CD4-positive, alpha-beta T cell treated with Interleukin-17A for 4 hours (primary cell): ENCODE measurements around the gene NDRG3.
"Not testable (repeated sequence)": the region's sequence is repeated elsewhere in the genome, so short reads cannot be mapped to it uniquely, and the experiment has no call there.

Experiments
- DNase-seq: peaks from one replicate; pipeline ENCODE4 v3.0.0-alpha.2; 2020; ENCODE audit warnings: mixed read lengths

The NDRG3 gene

DNA sequence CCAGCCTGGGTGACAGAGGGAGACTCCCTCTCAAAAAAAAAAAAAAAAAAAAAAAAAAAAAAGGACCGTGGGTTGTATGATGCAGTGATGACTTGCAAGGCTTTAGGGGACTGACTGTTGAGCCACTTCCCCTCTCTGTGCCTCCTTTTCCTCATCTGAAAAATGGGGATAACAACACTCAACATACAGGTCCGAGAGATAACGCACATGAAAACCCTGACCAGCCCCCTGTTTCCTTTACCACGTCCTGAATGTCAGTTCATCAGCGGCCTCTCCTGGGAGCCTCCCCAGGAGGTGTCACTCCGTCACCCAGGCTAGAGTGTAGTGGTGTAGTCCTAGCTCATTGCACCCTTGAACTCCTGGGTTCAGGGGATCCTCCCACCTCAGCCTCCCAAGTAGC is 103.8 kb downstream of the NDRG3 start:
- DNase-seq: no peak

DNA sequence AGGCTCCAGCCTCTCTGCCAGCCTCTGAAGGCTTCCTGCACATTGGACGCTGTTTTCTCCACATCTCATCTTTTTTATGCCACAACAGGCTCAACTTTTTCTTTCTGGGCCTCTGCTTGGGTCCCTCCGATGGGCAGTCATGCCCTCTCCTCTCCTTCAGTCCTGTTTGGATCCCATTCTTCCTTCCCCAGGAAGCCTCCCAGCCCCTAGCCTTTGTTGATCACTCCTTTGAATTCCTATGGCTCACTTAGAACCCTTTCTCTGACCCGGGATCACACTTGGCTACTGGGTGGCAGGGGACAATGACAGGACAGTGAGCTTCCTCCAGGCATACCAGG is 104.4 kb downstream of the NDRG3 start:
- DNase-seq: no peak

DNA sequence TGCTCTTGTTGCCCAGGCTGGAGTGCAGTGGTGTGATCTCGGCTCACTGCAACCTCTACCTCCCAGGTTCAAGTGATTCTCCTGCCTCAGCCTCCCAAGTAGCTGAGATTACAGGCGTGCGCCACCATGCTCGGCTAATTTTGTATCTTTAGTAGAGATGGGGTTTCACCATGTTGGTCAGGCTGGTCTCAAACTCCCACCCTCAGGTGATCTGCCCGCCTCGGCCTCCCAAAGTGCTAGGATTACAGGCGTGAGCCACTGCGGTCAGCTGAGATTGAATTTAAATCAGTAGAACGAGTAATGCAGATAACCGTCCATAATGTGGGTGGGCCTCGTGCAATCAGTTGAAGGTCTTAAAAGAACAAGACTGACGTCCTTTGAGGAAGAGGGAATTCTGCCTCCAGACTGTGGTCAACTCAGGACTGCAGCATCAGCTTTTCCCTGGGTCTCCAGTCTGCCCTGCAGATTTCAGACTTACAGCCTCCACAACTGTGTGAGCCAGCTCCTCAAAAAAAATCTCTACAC is 107.0 kb downstream of the NDRG3 start:
- DNase-seq: not testable (repeated sequence)

DNA sequence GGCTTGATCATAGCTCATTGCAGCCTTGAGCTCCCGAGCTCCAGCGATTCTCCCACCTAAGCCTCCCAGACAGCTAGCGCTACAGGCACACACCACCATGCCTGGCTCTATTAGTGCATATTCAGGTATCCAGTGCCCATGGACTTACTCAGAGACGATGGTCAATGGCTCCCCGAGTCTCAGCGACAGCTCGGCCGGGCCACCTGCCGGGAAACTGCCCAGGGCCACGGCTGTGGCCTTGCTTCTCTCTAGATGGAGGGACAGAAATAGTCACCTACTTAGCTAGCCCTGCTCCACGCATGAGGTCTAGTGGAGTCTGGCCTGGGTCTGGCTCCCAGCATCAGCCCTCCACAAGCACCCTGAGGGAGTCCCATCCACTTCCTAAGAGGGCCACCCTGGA is 111.5 kb downstream of the NDRG3 start:
- no peak for DNase-seq

DNA sequence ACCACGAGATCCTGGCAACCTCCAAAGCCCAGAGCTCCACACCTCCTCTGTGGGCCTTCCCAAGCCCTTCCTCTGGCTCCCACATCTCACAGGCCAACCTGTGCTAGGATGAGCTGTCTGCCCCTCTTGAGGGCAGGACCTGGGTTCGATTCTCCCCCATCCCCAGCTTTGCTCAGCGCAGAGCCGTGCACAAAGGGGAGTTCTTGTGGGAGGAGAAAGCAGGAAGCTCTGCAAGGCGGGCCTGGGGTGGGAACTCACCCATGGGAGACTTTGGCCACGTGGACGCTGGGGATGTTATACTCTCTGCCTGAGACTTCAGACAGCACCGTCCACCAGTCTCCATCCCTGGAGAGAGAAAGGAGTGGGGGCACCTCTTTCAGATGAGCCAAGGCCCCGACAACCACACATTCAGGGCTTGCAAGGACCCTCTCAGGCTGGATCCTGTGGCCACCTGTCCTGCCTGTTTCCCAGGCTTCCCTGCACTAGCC is 112.6 kb downstream of the NDRG3 start:
- DNase-seq: no peak

DNA sequence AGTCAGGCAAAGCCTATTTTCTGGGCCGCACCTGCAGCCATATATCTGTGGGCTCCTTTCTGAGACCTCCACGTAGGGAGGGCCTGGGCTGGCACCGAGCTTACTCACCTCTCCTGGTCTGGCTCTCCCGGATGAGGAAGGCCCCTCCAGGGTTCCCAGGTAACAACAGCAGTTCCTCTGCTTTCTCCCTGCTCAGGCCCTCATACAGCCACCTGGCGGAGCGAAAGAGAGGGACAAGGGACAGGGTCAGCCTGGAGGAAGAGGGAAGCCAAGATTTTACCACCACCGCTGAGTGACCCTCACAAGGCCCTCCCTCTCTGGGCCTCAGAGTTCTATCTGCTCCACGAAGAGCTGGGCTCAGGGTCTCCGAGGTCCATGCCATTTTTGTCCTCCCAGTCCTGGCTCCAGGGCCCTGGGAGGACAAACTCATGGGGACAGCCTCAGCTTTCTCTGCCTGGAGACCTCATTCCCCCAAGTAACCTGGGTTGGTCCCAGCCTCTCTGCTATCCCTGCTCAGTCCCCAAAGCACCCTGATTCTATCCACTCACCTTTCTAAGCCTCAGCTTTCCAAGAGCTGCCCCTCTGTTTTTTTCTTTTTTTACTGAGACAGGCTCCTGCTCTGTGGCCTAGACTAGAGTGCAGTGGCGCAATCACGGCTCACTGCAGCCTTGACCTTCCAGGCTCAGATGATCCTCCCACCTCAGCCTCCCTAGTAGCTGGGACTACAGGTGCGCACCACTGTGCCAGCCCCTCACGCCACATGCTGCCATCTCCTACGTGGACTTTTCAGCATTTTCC is 113.2 kb downstream of the NDRG3 start:
- DNase-seq: no peak

DNA sequence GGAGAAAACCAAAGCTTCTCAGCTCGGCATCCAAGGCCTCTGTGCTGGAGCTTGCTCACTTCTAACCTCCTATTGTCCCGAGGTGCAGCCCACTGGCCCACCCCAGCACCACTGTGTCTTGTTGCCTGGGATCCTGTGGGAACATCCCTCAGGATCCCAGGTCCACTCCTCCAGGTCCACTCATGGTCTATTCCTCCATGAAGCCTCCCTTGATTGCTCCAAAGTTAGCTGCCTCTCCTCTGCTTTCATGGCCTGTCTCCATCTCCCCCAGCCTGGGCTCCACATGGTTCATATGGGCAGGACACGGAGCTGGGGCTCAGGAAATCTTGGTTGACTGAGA is 113.8 kb downstream of the NDRG3 start:
- DNase-seq: no peak

DNA sequence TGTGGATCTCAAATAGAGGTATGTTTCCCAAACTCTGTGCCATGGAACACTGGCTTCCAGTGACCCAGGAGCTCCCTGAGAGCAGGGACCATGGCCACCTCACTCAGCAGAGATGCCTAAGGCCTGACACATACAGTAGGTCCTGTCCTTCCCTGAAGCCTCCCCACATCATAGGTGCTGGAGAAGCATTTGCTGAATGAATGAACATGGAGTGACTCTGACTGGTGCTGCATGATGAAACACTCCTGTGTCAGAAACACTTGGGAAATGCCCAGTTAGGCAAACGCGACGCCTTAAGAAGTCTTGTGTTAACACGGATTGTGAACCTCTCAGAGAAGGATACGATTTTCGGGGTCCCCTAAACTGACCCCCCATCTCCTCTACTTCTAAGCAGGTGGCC is 114.2 kb downstream of the NDRG3 start:
- DNase-seq: no peak

DNA sequence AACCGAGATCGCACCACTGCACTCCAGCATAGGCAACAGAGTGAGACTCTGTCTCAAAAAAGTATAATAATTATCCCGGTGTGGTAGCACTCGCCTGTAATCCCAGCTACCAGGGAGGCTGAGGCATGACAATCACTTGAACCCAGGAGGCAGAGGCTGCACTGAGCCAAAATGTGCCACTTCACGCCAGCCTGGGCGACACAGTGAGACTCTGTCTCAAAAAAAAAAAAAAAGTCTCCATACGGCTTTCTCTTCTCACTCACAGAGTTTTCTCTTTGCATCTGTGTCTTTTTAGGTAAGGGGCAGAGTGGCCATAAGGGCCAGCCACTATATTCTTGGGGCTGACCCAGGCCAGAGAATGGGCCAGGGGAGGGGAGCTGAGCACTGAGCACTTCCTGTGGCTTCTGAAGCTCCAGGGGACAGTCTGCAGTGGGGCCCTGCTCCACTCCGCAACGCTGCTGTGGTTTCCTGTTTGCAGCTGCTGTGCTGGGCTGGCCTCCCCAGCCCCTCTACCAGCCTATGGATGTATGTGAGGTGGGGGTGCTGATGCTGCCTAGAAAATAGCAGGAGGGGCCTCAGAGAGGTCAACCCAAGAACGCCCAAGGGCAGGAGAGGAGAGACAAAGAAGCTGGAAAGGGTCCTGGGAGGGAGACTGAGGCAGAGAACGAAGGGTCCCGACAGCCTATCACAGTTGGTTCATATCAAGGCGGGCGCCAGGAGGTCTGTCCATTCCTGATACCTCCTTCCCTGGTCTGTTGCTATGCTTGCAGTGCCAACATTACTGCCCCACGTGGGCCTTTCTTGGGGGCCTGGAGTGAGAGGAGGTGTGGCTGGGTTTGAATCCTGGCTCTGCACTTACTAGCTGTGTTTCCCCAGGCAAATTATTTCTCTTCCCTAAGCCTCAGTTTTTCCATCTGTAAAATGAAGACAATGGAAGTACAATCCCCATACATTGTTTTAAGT is 115.9 kb downstream of the NDRG3 start:
- peak; percentile 70 for DNase-seq

DNA sequence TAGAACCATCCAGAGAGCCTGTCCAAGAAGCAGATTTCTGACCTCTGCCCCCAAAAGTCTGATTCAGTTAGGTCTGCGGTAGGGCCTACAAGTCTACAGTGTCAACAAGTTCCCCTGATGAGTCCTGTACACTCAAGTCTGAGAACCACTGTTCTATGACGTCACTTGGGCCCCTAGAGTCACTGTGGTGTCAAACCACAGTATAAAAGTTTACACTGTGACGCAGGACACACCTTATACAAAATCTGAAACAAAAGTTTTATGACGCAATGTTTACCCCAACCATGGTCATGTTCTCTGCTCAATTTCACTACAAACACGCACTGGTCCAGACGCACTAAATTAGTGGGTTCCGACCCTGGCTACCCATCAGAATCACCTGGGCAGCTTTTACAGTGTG is 117.8 kb downstream of the NDRG3 start:
- no peak for DNase-seq

DNA sequence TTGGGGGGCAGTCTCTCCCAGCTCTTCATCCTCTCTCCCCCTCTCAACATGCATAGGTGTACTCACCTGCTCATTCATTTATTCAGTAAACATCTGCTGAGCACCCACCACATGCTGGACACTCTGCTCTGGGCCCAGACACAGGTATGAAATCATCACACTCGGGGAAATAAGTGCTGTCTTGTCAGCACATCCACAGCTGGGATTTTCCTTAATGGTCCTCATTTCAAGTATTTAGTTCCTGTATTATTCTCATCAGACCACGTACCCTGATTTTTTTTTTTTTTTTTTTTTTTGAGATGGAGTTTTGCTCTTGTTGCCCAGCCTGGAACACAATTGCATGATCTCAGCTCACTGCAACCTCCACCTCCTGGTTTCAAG is 121.0 kb downstream of the NDRG3 start:
- DNase-seq: no peak

DNA sequence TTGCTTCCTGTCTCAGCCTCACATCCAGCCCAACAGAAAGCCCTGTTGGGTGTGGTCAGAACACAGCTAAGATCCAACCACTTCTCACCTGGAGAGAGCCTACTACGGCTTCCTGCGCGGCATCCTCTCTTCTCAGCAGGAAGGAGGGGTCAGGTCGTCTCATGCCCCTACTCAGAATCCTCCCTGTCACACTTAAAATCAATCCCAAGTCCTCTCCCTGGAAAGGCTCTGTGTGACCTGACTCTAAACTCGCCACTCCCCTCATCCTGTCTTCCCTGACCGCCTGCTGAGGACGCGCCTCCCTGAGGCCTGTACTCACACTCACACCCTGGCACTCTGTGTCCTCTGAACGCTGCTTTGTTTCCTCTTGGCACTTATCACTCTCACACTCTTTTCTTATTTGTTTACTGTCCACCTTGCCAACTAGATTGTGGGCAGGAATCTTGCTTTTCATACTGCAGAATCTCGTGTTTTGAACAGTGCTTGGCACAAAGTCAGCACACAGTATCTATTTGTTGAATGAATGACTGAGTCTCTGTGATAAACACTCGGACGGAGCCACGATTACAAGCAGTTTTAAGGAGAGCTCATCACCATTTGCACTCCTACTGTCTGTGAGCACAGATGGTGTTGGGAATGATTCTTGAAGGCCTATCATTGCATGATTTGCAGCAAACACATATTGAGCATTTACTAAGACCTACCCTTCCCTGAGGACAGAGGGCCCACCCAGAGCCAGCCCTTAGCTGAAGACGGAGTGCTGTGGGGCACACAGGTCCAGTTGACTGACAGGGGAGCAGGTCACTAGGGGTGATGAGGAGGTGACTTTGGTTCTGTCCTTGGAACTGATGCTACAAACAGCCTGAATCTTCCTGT is 121.6 kb downstream of the NDRG3 start:
- no peak for DNase-seq

DNA sequence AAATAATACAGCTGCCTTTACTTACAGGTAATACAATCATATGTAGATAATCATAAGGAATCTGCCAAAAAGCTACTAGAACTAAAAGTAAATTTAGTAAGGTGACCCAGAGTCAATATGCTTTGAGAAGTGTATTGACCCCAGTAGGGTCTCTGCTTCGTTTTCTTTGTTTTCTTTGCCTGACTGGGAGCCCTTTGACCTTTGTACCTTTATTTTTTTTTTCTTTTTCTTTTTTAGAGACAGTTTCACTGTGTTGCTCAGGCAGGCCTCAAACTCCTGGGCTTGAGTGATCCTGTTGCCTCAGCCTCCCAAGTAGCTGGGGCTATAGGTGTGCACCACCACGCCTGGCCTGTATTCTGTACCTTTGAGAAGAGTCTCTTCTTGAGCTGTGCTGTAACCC is 122.4 kb downstream of the NDRG3 start:
- no peak for DNase-seq

DNA sequence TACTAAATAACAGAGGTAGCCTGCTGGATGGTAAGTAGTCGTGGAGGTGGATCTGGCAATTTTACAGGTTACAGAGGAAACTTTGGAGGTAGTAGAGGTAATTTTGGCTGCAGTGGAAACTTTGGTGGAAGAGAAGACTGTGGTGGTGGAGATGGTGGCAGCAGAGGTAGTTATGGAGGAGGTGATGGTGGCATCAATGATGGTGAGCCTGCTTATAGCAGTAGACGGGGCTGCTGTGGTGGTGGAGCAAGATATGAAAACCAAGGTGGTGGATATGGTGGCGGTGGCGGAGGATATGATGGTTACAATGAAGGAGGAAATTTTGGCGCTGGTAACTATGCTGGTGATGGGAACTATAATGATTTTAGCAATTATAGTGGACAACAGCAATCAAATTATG is 125.0 kb downstream of the NDRG3 start:
- no peak for DNase-seq

DNA sequence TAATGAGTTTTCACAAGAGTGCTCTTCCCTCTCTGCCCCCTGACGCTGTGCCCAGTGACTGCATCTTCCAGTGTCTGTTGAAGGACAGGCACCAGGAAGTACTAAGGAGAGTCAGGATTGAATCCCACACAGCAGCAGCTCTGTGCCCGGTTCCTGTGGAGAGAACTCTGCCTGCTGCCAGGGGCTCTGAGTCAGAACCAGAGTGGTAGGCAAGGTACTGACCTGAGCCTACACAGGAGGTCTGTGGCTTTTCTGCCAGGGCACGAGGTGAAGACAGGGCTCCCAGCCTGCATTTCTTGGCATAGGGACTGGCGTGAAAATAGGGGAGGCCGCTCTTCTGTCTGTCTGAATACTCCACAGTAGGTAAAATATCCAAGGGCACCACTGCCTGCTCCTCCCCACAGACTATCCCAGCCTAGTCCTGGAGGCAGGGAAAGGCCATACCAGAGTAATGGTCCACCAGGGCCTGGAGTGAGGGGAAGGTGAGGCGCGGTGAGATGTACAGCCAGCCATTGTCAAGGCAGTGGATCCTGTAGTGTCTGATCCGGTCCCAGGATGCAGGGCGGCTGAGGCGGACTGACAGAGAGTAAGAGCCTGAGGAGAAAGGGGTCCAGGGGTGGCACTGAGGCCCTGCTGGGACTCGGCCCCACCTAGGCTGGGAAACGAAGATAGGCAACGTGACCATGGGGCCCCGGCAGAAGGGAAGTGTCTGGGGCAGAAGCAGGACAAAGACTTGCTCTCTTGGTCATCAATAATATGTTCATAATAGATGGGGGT is 130.9 kb downstream of the NDRG3 start:
- no peak for DNase-seq

DNA sequence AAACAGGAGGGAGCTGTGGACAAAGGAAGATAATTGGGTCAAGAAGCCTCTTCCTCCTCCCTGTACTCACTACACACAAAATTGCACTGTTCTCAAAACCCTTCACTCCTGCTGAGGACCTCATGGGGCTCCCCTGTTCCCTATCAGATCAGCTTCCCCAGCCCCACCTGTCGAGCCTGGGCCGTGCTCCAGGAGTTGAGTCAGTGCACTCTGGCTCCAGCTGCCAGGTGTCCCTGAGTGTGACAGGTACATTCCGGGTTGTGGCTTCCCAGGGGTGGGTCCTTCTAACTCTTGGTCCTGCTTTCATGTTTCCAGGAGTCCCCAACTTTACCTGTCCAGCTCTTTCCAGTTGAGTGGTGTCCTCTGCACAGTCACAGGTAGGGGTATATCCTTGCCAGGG is 131.9 kb downstream of the NDRG3 start:
- DNase-seq: no peak

DNA sequence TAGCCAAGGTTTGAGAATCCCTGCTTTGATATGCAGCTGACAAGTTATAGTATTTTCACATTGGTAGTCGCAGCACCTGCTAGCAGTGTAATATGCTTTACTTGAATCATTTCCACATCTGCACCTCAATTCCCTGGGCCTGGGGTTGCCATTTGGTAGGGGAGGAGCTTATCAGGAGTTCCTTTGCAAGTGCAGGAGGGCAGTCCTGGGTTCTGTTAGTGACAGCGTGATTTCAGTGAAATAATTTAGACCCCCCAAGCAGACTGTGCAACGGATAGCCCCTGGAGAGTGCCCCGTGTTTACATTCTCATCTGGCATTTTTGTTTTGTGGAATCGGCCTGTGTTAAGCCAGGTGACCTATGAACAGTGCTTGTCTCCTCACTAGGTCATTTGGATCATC is 134.3 kb downstream of the NDRG3 start:
- DNase-seq: no peak

DNA sequence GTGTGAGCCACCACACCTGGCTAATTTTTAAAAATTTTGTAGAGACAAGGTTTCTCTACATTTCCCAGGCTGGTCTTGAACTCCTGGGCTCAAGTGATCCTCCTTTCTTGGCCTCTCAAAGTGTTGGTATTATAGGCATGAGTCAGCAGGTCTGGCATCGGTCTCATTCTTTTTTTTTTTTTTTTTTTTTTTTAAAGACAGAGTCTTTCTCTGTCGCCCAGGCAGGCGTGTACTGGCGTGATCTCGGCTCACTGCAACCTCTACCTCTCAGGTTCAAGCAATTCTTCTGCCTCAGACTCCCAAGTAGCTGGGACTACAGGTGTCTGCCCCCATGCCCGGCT is 137.5 kb downstream of the NDRG3 start:
- DNase-seq: not testable (repeated sequence)

DNA sequence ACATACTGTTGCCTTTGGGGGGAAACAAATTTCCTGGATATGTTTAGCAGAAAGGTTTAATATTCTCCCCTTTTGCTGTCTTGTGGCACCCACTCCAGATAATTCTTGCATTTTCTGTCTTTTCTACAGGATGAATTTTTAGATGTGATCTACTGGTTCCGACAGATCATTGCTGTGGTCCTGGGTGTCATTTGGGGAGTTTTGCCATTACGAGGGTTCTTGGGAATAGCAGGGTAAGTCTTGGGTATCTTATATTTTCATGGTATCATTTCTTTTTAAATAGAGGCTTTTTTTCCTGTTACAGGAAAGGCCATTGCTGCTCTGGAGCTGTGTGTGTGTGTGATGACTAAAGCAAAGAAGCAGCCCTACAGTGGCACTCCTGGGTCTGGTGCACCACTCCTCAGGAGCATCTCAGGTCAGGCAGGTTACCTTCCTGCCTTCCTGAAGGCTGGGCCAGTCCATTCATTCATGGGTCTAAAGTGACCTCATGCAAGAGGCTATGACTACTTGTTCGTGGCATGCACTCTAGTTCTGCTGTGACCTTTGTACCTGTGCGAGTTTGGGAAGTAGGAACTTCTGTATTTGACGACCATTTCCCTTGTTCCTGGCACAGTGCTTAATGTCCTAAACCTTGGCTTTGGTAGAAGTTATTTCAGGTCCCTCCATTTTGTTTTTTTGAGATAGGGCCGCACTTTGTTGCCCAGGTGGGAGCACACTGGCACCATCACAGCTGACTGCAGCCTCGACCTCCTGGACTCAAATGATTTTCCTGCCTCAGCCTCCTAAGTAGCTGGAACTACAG is 138.1 kb downstream of the NDRG3 start:
- no peak for DNase-seq

DNA sequence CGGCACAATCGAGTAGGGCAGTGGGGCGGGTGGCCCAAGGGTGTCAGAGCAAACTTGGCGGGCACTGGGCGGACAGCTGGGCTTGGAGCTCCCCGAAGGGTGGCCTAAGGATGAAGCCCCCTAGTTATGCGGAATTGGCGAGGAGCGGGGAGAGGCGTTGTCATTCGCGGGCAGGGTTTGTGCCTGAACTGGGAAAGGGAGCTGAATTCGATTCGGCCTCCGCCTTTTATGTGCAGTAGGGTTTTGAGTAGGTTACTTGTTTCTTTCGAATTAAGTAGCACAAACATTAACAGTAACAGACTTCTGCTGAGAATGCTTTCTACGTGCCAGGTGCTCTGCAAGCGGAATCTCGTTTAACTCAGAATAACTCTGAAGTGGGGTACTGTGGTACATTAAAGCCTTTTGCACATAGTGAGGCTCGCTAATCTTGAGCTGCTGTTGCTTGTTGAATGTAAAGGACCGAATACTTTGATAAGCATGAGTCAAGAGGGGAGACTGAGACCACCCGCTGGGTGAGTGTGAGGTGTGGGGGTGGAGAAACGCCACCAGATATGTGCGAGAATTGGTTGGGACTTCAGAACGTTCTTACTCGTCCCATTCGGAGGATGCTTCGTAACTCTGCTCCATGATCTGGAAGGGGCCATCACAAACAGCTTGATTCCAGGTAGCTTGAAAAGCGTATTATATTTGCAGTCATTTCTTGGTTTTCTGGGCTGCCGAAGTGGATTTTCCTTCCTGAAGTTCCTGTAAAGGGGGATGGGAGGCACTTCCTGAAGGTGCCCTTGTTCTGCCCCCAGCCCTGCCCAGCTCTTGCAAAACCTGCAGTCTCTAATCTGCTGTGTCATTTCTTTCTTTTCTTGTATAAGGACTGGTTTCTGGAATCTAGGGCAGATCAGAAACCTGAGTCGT is 139.5 kb downstream of the NDRG3 start:
- DNase-seq: no peak
